ENCODE results near the gene PSMB9. TPM values are rescaled to one million over a fixed set of nuclear protein-coding genes. Genes with fewer than 3 reads are reported as not detected.

The PSMB9 gene
- total RNA-seq, 4 donors from 2014 or later: 12.6 to 35.8 (median 19.1) TPM

- TF ChIP-seq POLR2A (IDR thresholded peaks at IDR 0.05) (no peak), POLR2AphosphoS5 (IDR thresholded peaks at IDR 0.05) (no peak), EP300 (IDR thresholded peaks at IDR 0.05) (no peak), CTCF (IDR thresholded peaks at IDR 0.05) (no peak)
- Histone ChIP-seq H3K4me3 (no peak overlapping the region), H3K27ac (no peak overlapping the region), H3K36me3 (peaks cover 49% of the 10 kb centered on the region), H3K4me1 (peaks cover 42% of the 10 kb centered on the region), H3K9me3 (no peaks in the 10 kb centered on the region), H3K27me3 (no peaks in the 10 kb centered on the region)
- WGBS: 88% methylated on average over 10 of the region's 10 CpGs
- no peak for DNase-seq (ENCODE audit: low spot score in 2 of 2)
Observed at GRCh38 chr6:32847004-32847403, 7.0 kb upstream of the PSMB9 start.

- Histone ChIP-seq H3K4me1 (peaks cover 42% of the 10 kb centered on the region), H3K4me3 (no peak overlapping the region), H3K9me3 (no peaks in the 10 kb centered on the region), H3K36me3 (peaks cover 49% of the 10 kb centered on the region), H3K27me3 (no peaks in the 10 kb centered on the region), H3K27ac (no peak overlapping the region)
- DNase-seq (ENCODE audit: low spot score in 2 of 2): no peak
- TF ChIP-seq EP300 (IDR thresholded peaks at IDR 0.05) (no peak), CTCF (IDR thresholded peaks at IDR 0.05) (no peak), POLR2AphosphoS5 (IDR thresholded peaks at IDR 0.05) (no peak), POLR2A (IDR thresholded peaks at IDR 0.05) (no peak)
- 91% methylated on average over 8 of the region's 8 CpGs for WGBS
Observed at GRCh38 chr6:32847795-32848194, 6.2 kb upstream of the PSMB9 start.

GRCh38 chr6:32849126-32849525 is 4.9 kb upstream of the PSMB9 start:
- Histone ChIP-seq H3K4me3 (no peak overlapping the region), H3K9me3 (no peaks in the 10 kb centered on the region), H3K27ac (no peak overlapping the region), H3K4me1 (peaks cover 33% of the 10 kb centered on the region), H3K36me3 (peaks cover 49% of the 10 kb centered on the region), H3K27me3 (no peaks in the 10 kb centered on the region)
- TF ChIP-seq CTCF (IDR thresholded peaks at IDR 0.05) (no peak), POLR2A (IDR thresholded peaks at IDR 0.05) (no peak)
- WGBS: 78% methylated on average over 6 of the region's 6 CpGs
- no peak for DNase-seq (ENCODE audit: low spot score in 2 of 2)

- TF ChIP-seq CTCF (IDR thresholded peaks at IDR 0.05) (no peak), POLR2AphosphoS5 (IDR thresholded peaks at IDR 0.05) (no peak), EP300 (IDR thresholded peaks at IDR 0.05) (no peak), POLR2A (IDR thresholded peaks at IDR 0.05) (no peak)
- Histone ChIP-seq H3K36me3 (peaks cover 41% of the 10 kb centered on the region), H3K27ac (no peak overlapping the region), H3K9me3 (no peaks in the 10 kb centered on the region), H3K4me3 (no peak overlapping the region), H3K4me1 (peaks cover 36% of the 10 kb centered on the region), H3K27me3 (no peaks in the 10 kb centered on the region)
- DNase-seq (ENCODE audit: low spot score in 2 of 2): no peak
- WGBS: 90% methylated on average over 4 of the region's 4 CpGs
Observed at GRCh38 chr6:32851025-32851424, 3.0 kb upstream of the PSMB9 start.

GRCh38 chr6:32852018-32852843 is 1.8 kb upstream of the PSMB9 start:
- Histone ChIP-seq H3K4me1 (peaks cover 38% of the 10 kb centered on the region), H3K4me3 (peak overlapping the region; percentile 90), H3K27me3 (no peaks in the 10 kb centered on the region), H3K36me3 (peaks cover 30% of the 10 kb centered on the region), H3K27ac (peak overlapping the region; percentile 99), H3K9me3 (no peaks in the 10 kb centered on the region)
- TF ChIP-seq CTCF (IDR thresholded peaks at IDR 0.05) (no peak), POLR2A (IDR thresholded peaks at IDR 0.05) (no peak), EP300 (IDR thresholded peaks at IDR 0.05) (no peak), POLR2AphosphoS5 (IDR thresholded peaks at IDR 0.05) (no peak)
- no peak for DNase-seq (ENCODE audit: low spot score in 2 of 2)
- WGBS: 44% methylated on average over 17 of the region's 23 CpGs
